Activated CD8-positive, alpha-beta T cell treated with anti-CD3 and anti-CD28 coated beads for 36 hours (primary cell): ENCODE measurements around the gene ATG10. TPM values are rescaled to one million over a fixed set of nuclear protein-coding genes. Genes with fewer than 3 reads are reported as not detected.

Experiments used
- ATAC-seq: fragments of 200-7000 bp; cut with Tn5 transposase; one replicate; pipeline ENCODE4 v1.10.0; 2021; ENCODE audit warnings: mild to moderate bottlenecking, moderate library complexity
- CTCF ChIA-PET: fragments of 350-600 bp; sonication (Branson Sonifier 250); formaldehyde crosslinking; loops from one replicate; lab custom pipeline; 2021; ENCODE audit warnings: antibody characterized with exemption; lab: Charles Lee
- POLR2A ChIA-PET: fragments of 350-600 bp; sonication (Branson Sonifier 250); formaldehyde crosslinking; loops from one replicate; lab custom pipeline; 2021; ENCODE audit warnings: antibody characterized with exemption; lab: Charles Lee
- DNase-seq: peaks from one replicate; pipeline ENCODE4 v3.0.0-alpha.2; 2020
- H3K27ac Mint-ChIP-seq: one replicate; pipeline ENCODE4 v1.8.0; 2021; ENCODE audit warnings: mild to moderate bottlenecking, mixed read lengths
- H3K27me3 Mint-ChIP-seq: one replicate; pipeline ENCODE4 v1.8.0; 2021; ENCODE audit warnings: mixed read lengths
- H3K36me3 Mint-ChIP-seq: one replicate; pipeline ENCODE4 v1.8.0; 2021; ENCODE audit warnings: low read depth, mixed read lengths
- H3K4me1 Mint-ChIP-seq: one replicate; pipeline ENCODE4 v1.8.0; 2021; ENCODE audit warnings: low read depth, mixed read lengths
- H3K4me3 Mint-ChIP-seq: one replicate; pipeline ENCODE4 v1.8.0; 2021; ENCODE audit warnings: mild to moderate bottlenecking, moderate library complexity, mixed read lengths
- H3K9me3 Mint-ChIP-seq: one replicate; pipeline ENCODE4 v1.8.0; 2021; ENCODE audit warnings: mixed read lengths
- CTCF ChIP-seq: fragments of 200-600 bp; IDR thresholded peaks from one replicate; pipeline ENCODE4 v1.8.0; 2022; ENCODE audit warnings: antibody characterized with exemption, mild to moderate bottlenecking
- intact Hi-C: fragments of 100-400 bp; cut with micrococcal nuclease; formaldehyde crosslinking; loops from one replicate; pipeline ENCODE4 v1.10.0; 2022
- total RNA-seq, 2 experiments: library from RNA; stranded (reverse); gene quantifications; one replicate each; pipeline ENCODE4 v1.2.3, GENCODE V29; 2021

ATG10 gene
- 10 to 100 TPM in 1 of 2 experiments, 1 to 10 TPM in 1; 7.5 to 12.0 TPM for total RNA-seq

GRCh38 chr5:81971712-81972491, at the start of gene ATG10:
Gene ATG10 (plus strand): TSS chr5:81972023. CDS start chr5:81987571, 15,548 bp downstream.
- no peak for TF ChIP-seq CTCF
- DNase-seq = peak; percentile 89
- Mint-ChIP-seq H3K27me3 (no peaks in the 10 kb centered on the region), H3K4me3 (peak within 1 kb of the TSS; percentile 90), H3K9me3 (no peaks in the 10 kb centered on the region), H3K36me3 (peaks cover 9% of the 10 kb centered on the region), H3K4me1 (peaks cover 23% of the 10 kb centered on the region), H3K27ac (peak within 1 kb of the TSS; percentile 95)
- POLR2A ChIA-PET = interaction anchor here (0.8 to 1.0 kb wide), 2 partner anchors 222 to 306 kb away, joined by 3 to 5 read pairs; partner anchors contain the start of gene RPS23
- peak; percentile 95 for ATAC-seq
- CTCF ChIA-PET = no interaction called here
- intact Hi-C loops = loop anchor here (5.0 to 10.0 kb wide), 2 partner anchors 120 to 547 kb away; no protein-coding TSS in a partner anchor

GRCh38 chr5:81922854-81923279, 49.0 kb upstream of the ATG10 start:
- no peaks in the 10 kb centered on the region for H3K4me1 Mint-ChIP-seq

DNA sequence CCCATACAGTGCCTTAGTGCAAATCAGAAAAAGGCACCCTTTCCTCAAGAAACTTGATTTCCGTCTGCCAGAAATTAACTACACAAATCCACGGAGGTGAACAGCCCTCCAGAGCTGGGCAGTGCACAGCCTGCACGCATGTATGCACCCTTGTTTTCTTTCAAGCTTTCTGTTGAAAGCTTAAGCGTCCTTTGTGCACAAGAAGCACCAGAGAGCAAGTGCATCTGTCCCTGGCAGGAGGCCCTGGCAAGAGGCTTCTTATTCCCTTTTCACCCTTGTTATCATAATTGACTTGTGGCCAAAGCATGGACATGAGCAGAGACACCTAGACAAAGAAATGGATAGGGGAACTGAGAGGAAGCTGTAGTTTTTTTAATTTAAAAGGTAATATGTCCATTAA, 47.4 kb upstream of the ATG10 start:
- peaks cover 3% of the 10 kb centered on the region for H3K9me3 Mint-ChIP-seq
- H3K4me1 Mint-ChIP-seq = no peaks in the 10 kb centered on the region
- intact Hi-C loops = no loop called here
- H3K36me3 Mint-ChIP-seq = peaks cover 4% of the 10 kb centered on the region
- DNase-seq (no peak), ATAC-seq (no peak)
- no peak overlapping the region for H3K4me3 Mint-ChIP-seq
- H3K27ac Mint-ChIP-seq = no peak overlapping the region
- POLR2A ChIA-PET = no interaction called here
- CTCF ChIA-PET = interaction anchor here (0.8 kb wide), 1 partner anchor 15 kb away, joined by 3 read pairs; no protein-coding TSS in a partner anchor
- H3K27me3 Mint-ChIP-seq = no peaks in the 10 kb centered on the region
- no peak for TF ChIP-seq CTCF

More at GRCh38 chr5:81922854-81923279, 49.0 kb upstream of the ATG10 start:
- Mint-ChIP-seq H3K9me3 (peaks cover 3% of the 10 kb centered on the region), H3K36me3 (peaks cover 4% of the 10 kb centered on the region), H3K27me3 (no peaks in the 10 kb centered on the region), H3K4me3 (no peak overlapping the region), H3K27ac (no peak overlapping the region)
- ChIA-PET POLR2A (no interaction called here), CTCF (no interaction called here)
- no peak for DNase-seq
- ATAC-seq = no peak
- TF ChIP-seq CTCF = no peak
- intact Hi-C loops = no loop called here

GRCh38 chr5:81925009-81925408, 46.8 kb upstream of the ATG10 start:
- H3K36me3 Mint-ChIP-seq = peaks cover 4% of the 10 kb centered on the region
- H3K9me3 Mint-ChIP-seq = peaks cover 3% of the 10 kb centered on the region
- no peak for DNase-seq
- H3K4me1 Mint-ChIP-seq = no peaks in the 10 kb centered on the region
- ChIA-PET POLR2A (no interaction called here), CTCF (interaction anchor here (0.8 kb wide), 1 partner anchor 16 kb away, joined by 3 read pairs; no protein-coding TSS in a partner anchor)
- H3K4me3 Mint-ChIP-seq = no peak overlapping the region
- no peaks in the 10 kb centered on the region for H3K27me3 Mint-ChIP-seq
- intact Hi-C loops = no loop called here
- no peak for ATAC-seq
- H3K27ac Mint-ChIP-seq = no peak overlapping the region
- TF ChIP-seq CTCF = no peak

GRCh38 chr5:81925981-81926380, 45.8 kb upstream of the ATG10 start:
- ChIA-PET CTCF (no interaction called here), POLR2A (no interaction called here)
- TF ChIP-seq CTCF = no peak
- H3K4me1 Mint-ChIP-seq = no peaks in the 10 kb centered on the region
- H3K9me3 Mint-ChIP-seq = peaks cover 3% of the 10 kb centered on the region
- intact Hi-C loops = no loop called here
- H3K36me3 Mint-ChIP-seq = peaks cover 4% of the 10 kb centered on the region
- no peak overlapping the region for H3K4me3 Mint-ChIP-seq
- ATAC-seq (no peak), DNase-seq (no peak)
- H3K27me3 Mint-ChIP-seq = no peaks in the 10 kb centered on the region
- H3K27ac Mint-ChIP-seq = no peak overlapping the region
